Fibroblast of villous mesenchyme (primary cell): ENCODE measurements around the gene PLA2G4B. TPM values are rescaled to one million over a fixed set of nuclear protein-coding genes. Genes with fewer than 3 reads are reported as not detected.

Experiments
- DNase-seq: peaks from one replicate; pipeline ENCODE4 v3.0.0-alpha.2; 2010; ENCODE audit warnings: low read depth
- H3K4me3 ChIP-seq: 2 replicates; pipeline ENCODE4 v1.5.1; 2011; ENCODE audit warnings: low read depth, mild to moderate bottlenecking, low read length
- total RNA-seq: library from RNA; depleted of rRNA; stranded (reverse); fragments of >200 nt; gene quantifications from 2 replicates; pipeline ENCODE4 v1.2.3, GENCODE V29; 2012
- TF ChIP-seq, protein P1 (sequence below): IDR thresholded peaks from 2 replicates; pipeline ENCODE4 v1.5.1; 2012; ENCODE audit warnings: low read depth, mild to moderate bottlenecking, low read length; ENCODE audit not compliant: insufficient read depth

PLA2G4B gene
- total RNA-seq, 1 donor = 1.3 TPM

DNA sequence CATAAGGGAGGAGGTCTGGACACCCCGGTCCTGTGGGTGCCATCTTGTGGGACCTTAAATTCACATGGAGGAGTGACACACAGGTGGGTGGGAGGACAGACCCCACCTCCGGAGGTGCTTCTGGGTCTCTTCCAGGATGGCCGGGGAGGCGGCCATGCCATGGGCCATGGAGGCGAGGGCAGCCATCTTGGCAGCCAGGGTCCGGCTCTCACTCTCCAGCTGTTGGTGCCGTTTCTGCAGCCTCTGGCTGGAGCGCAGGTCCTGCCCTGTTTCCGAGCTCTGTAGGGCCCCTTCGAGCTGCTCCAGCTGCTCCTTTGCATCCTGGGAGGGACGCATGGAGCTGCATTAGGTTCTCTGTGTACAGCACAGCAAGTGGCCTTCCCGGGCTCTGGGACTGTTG, 36.1 kb downstream of the PLA2G4B start:
- TF ChIP-seq, protein P1, sequence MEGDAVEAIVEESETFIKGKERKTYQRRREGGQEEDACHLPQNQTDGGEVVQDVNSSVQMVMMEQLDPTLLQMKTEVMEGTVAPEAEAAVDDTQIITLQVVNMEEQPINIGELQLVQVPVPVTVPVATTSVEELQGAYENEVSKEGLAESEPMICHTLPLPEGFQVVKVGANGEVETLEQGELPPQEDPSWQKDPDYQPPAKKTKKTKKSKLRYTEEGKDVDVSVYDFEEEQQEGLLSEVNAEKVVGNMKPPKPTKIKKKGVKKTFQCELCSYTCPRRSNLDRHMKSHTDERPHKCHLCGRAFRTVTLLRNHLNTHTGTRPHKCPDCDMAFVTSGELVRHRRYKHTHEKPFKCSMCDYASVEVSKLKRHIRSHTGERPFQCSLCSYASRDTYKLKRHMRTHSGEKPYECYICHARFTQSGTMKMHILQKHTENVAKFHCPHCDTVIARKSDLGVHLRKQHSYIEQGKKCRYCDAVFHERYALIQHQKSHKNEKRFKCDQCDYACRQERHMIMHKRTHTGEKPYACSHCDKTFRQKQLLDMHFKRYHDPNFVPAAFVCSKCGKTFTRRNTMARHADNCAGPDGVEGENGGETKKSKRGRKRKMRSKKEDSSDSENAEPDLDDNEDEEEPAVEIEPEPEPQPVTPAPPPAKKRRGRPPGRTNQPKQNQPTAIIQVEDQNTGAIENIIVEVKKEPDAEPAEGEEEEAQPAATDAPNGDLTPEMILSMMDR = no peak
- no peak for DNase-seq
- H3K4me3 ChIP-seq = no peak overlapping the region

DNA sequence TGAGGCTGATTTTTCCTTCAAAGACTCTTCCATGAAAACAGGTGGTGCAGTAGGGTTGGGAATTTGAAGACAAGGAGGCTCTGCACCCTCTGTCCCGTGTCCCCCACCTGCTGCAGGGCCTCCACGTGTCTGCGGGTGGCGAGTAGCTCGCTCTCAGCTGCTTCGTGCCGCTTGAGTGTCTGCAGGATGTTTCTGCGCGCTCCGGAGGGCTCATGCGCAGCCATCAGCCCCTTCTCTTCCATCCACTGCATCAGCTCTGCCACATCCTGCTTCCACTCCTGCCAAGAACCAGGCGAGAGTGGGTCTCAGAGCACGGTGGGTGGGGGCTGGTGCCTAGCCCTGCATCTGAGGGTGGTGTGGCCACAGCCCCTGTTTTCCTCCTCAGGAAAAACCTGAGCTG, 37.4 kb downstream of the PLA2G4B start:
- TF ChIP-seq, protein P1 = no peak
- no peak overlapping the region for H3K4me3 ChIP-seq
- DNase-seq = no peak

DNA sequence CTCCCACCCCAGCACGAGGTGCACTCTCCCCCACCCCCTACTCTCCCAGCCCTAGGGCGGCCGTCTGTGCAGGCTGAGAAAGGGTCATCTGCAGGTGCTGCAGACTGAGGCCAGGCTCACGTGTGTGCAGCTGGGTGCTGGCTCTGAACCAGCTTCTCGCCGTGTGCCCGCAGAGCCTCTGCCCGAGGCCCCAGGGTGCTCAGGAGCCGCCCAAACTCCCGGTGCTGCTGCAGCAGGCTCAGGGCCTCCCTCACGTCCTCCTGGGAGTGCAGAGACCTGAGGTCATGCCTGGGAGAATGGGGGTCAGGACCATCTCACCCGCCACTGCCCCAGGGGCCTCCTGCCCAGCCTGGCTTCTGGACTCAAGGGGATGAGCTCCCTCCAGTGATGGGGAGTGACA, 38.0 kb downstream of the PLA2G4B start:
- no peak overlapping the region for H3K4me3 ChIP-seq
- DNase-seq = no peak
- TF ChIP-seq, protein P1 = no peak

DNA sequence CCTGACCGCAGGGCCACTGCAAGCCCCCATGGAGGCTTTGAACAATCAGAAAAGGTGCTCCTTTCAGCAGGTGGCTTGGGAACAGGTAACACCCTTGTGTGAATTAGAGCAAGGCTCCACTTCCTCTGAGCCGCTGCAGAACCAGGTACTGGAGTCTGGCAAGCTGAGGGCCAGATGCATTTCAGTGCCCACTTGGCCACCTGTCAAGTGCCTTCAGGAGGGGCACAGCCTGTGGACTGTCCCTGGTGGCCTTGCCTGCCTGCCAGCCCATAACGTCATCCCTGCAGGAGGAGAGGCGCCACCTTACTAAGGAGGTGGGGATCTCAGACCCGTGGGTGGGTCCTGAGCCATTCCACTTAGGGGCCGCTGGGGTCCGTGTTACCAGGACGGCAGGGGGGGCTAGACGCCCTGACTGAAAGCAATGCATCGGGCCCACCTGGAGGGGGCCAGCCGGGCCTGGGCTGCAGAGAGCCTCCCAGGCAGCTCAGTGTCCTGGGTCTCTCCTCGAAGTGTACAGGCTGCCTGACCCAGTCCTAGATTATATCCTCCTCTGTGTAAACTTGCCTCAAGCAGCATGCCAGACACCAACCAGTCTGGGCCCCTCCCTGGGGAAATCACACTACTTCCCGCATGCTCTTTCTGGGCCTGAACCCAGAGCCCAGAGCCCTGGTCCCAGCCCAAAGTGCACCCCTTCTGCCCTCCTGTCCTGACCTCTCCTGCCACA, 39.1 kb downstream of the PLA2G4B start:
- H3K4me3 ChIP-seq = no peak overlapping the region
- TF ChIP-seq, protein P1 = no peak
- DNase-seq = no peak

DNA sequence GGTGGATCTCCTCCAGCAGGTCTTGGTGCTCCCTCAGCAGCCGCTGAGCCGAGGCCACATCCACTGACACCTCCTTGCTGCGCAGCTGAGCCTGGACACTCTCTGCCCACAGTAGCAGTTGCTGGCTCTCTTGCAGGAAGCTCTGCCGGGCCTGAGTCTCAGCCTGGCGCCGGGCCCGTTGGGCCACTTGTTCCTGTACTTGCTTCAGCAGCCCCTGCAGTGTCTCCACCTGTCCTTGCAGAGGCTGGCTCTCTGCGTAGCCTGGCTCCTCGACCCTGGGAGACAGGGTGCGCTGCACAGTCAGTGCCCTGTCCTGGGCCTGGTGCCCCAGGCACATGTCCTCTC, 39.7 kb downstream of the PLA2G4B start:
- DNase-seq = no peak
- no peak overlapping the region for H3K4me3 ChIP-seq
- TF ChIP-seq, protein P1 = no peak

DNA sequence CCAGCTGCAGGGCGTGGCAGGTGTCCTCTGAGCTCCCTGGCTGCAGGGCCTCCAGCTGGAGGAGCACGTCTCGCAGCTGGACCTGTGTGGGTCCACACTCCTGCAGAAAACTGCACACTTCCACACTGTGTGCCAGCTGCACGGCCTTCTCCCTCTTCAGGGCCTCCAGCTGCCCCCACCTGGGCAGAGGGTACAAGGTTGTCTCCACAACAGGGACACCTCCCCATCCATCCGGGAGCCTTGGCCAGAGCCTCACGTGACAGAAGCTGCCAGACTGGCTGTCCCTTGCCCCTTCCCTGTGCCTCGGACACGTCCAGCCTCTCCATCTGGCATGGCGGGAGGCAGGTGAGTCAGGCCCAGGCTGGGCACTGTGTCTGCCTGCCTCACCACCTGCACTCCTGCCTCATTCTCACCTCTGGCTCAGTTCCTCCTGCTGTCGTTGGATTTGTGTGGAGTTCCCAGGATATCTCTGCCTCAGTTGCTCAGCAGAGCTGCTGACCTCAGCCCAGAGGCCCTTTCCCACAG, 40.7 kb downstream of the PLA2G4B start:
- TF ChIP-seq, protein P1 = no peak
- H3K4me3 ChIP-seq = no peak overlapping the region
- no peak for DNase-seq
